Peyer's patch (tissue), 4 donors: ENCODE data around the gene SPANXN4. TPM values are rescaled to one million over a fixed set of nuclear protein-coding genes. Genes with fewer than 3 reads are reported as not detected.

Source experiments
- DNase-seq, 3 donors: peaks; one replicate each; pipeline ENCODE4 v3.0.0-alpha.2; 2017 to 2019
- H3K27ac ChIP-seq, 4 donors: fragments of 200-600 bp; sonication (generic); one replicate each; pipeline ENCODE4 v1.5.1; 2016 to 2019
- H3K27me3 ChIP-seq, 2 donors: fragments of 200-600 bp; sonication (generic); one replicate each; pipeline ENCODE4 v1.5.1; 2019
- H3K36me3 ChIP-seq, 3 donors: fragments of 200-600 bp; sonication (generic); one replicate each; pipeline ENCODE4 v1.5.1; 2016 to 2019
- H3K4me1 ChIP-seq, 4 donors: fragments of 200-600 bp; sonication (generic); one replicate each; pipeline ENCODE4 v1.5.1; 2016 to 2019
- H3K4me3 ChIP-seq, 4 donors: fragments of 200-600 bp; sonication (generic); 1 replicate in 3 of 4; 2 replicates in 1 of 4; pipeline ENCODE4 v1.5.1; 2016 to 2019; ENCODE audit warnings: mild to moderate bottlenecking in 1 of 4
- H3K9me3 ChIP-seq, 4 donors: fragments of 200-600 bp; sonication (generic); one replicate each; pipeline ENCODE4 v1.5.1; 2016 to 2019; ENCODE audit warnings: mild to moderate bottlenecking in 1 of 4
- POLR2A ChIP-seq, 2 donors: fragments of 450-650 bp; IDR thresholded peaks; one replicate each; pipeline ENCODE4 v1.5.1; 2017; ENCODE audit warnings: antibody characterized with exemption in 2 of 2, mild to moderate bottlenecking in 2 of 2, moderate library complexity in 2 of 2
- total RNA-seq, 4 donors: library from RNA; depleted of rRNA; stranded (reverse); fragments of >200 nt; gene quantifications; one replicate each; pipeline ENCODE4 v1.1.0, GENCODE V29; 2016
- TF ChIP-seq, protein P1 (sequence below), 6 experiments: fragments of 450-650 bp in 4 of 6; fragments of 200-600 bp in 2 of 6; sonication (generic) in 1 of 6; IDR thresholded peaks; one replicate each; pipeline ENCODE4 v1.5.1; 2017 to 2019; ENCODE audit warnings: antibody characterized with exemption in 6 of 6, mild to moderate bottlenecking in 3 of 6, moderate library complexity in 1 of 6

SPANXN4 gene
- total RNA-seq, 4 donors from 2014 or later: not detected

DNA sequence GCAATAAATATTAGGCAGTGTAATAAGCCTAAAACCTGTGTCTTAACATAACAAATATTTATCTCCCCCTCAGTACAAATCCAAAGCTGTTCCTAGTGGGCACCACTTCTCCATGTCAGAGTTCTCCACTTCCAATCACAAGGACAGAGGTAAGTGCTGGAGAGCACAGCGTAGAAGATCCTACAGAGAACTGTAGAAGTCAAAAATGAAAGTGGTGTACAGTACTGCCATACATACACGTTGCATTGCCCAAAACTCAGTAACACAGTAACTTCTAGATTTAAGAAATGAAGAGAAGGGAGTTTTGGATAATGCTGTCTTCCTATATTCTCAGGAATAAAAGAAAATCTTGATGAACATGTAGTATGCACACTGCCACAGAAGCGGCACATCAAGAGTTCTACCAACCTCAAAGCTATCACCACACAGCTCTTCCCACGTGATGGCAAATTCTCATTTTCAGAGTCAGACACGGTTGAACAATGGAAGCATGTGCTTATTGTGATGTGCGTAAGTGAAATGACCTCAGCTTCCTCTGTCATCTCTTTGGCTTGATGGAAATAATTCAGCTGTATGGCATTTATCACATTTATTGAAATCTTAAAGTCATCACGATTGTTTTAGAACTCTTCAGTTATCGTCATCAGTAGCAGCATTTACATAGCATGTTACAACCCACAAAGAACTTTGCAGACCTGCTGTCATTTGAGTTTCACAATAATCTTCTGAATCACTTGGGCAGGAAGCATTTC, 27.1 kb upstream of the SPANXN4 start:
- TF ChIP-seq, protein P1, sequence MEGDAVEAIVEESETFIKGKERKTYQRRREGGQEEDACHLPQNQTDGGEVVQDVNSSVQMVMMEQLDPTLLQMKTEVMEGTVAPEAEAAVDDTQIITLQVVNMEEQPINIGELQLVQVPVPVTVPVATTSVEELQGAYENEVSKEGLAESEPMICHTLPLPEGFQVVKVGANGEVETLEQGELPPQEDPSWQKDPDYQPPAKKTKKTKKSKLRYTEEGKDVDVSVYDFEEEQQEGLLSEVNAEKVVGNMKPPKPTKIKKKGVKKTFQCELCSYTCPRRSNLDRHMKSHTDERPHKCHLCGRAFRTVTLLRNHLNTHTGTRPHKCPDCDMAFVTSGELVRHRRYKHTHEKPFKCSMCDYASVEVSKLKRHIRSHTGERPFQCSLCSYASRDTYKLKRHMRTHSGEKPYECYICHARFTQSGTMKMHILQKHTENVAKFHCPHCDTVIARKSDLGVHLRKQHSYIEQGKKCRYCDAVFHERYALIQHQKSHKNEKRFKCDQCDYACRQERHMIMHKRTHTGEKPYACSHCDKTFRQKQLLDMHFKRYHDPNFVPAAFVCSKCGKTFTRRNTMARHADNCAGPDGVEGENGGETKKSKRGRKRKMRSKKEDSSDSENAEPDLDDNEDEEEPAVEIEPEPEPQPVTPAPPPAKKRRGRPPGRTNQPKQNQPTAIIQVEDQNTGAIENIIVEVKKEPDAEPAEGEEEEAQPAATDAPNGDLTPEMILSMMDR (IDR thresholded peaks at IDR 0.05): no peak
- TF ChIP-seq POLR2A (IDR thresholded peaks at IDR 0.05): no peak
- no peak overlapping the region for H3K4me3 ChIP-seq
- no peak for DNase-seq
- no peak overlapping the region for H3K27ac ChIP-seq
- H3K4me1 ChIP-seq: no peaks in the 10 kb centered on the region
- H3K27me3 ChIP-seq: no peaks in the 10 kb centered on the region
- H3K9me3 ChIP-seq: no peaks in the 10 kb centered on the region
- no peaks in the 10 kb centered on the region for H3K36me3 ChIP-seq

DNA sequence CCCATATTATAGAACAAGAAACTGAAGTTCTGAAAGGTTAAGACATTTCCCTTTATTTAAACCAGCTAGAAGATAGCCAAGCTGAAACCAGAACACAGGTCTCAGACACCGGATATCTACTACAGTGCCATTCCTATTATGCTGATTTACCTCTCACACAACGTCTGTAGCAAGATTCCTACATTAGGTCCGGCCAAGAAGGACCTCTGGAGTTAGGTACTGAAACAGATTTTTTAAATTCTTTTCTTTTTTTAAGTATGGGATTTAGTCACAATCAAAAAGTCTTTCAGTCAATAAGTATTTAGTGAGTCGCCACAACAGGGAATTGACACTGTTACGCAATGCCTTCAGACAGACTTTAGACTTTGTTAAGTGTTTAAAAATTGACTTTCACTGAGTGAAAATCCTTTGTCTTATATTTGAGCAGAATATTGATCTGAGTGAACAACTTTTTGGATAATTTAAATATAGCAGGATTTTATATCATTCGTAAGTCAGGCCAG, 26.5 kb upstream of the SPANXN4 start:
- Histone ChIP-seq H3K27me3 (no peaks in the 10 kb centered on the region), H3K9me3 (no peaks in the 10 kb centered on the region), H3K4me3 (no peak overlapping the region), H3K36me3 (no peaks in the 10 kb centered on the region), H3K27ac (no peak overlapping the region), H3K4me1 (no peaks in the 10 kb centered on the region)
- no peak for DNase-seq
- TF ChIP-seq, protein P1 (IDR thresholded peaks at IDR 0.05): no peak
- no peak for TF ChIP-seq POLR2A (IDR thresholded peaks at IDR 0.05)

GRCh38 chrX:143002206-143002605, 23.5 kb upstream of the SPANXN4 start:
- Histone ChIP-seq H3K36me3 (no peaks in the 10 kb centered on the region), H3K27me3 (no peaks in the 10 kb centered on the region), H3K9me3 (no peaks in the 10 kb centered on the region), H3K27ac (no peak overlapping the region), H3K4me1 (no peaks in the 10 kb centered on the region), H3K4me3 (no peak overlapping the region)
- no peak for DNase-seq
- TF ChIP-seq POLR2A (IDR thresholded peaks at IDR 0.05): no peak
- TF ChIP-seq, protein P1 (IDR thresholded peaks at IDR 0.05): no peak

DNA sequence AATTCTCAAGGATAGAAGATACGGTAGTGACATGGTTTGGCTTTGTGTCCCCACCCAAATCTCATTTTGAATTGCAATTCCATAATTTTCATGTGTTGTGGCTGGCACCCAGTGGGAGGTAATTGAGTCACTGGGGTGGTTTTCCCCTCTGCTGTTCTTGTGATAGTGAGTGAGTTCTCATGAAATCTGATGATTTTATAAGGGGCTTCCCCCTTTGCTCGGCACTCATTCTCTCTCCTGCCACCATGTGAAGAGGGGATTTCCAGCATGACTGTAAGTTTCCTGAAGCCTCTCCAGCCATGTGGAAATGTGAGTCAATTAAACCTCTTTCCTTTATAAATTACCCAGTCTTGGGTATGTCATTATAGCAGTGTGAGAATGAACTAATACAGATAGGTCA, 8.5 kb upstream of the SPANXN4 start:
- TF ChIP-seq, protein P1 (IDR thresholded peaks at IDR 0.05): no peak
- no peak for TF ChIP-seq POLR2A (IDR thresholded peaks at IDR 0.05)
- Histone ChIP-seq H3K4me3 (no peak overlapping the region), H3K9me3 (no peaks in the 10 kb centered on the region), H3K4me1 (no peaks in the 10 kb centered on the region), H3K36me3 (no peaks in the 10 kb centered on the region), H3K27ac (no peak overlapping the region), H3K27me3 (no peaks in the 10 kb centered on the region)
- no peak for DNase-seq

DNA sequence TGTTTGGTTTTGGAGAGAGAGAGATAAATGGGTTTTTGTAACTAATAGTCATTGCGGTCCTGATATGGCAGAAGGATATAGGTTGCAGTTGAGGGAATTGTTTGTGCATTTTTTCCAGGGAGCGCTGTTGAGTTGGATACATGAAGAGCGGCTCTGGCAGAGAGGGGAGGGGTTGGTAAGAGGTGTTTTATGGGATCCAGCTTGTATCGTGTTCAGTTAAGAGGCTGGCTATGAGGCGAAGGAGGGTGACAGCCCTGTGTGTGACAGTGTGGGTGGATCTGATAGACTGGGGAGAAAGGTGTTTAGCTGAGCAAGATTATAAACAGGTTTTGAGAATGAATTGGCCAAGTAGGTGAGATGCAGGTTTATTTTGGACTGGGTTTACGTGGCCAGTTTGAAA, 1.5 kb downstream of the SPANXN4 start:
- no peak overlapping the region for H3K27ac ChIP-seq
- H3K27me3 ChIP-seq: no peaks in the 10 kb centered on the region
- TF ChIP-seq POLR2A (IDR thresholded peaks at IDR 0.05): no peak
- H3K36me3 ChIP-seq: no peaks in the 10 kb centered on the region
- H3K4me1 ChIP-seq: no peaks in the 10 kb centered on the region
- H3K4me3 ChIP-seq: no peak overlapping the region
- no peak for DNase-seq
- H3K9me3 ChIP-seq: no peaks in the 10 kb centered on the region

GRCh38 chrX:143047511-143047910, 21.8 kb downstream of the SPANXN4 start:
- Histone ChIP-seq H3K4me3 (no peak overlapping the region), H3K4me1 (no peaks in the 10 kb centered on the region), H3K9me3 (no peaks in the 10 kb centered on the region), H3K27me3 (no peaks in the 10 kb centered on the region), H3K36me3 (no peaks in the 10 kb centered on the region), H3K27ac (no peak overlapping the region)
- TF ChIP-seq, protein P1 (IDR thresholded peaks at IDR 0.05): no peak
- no peak for TF ChIP-seq POLR2A (IDR thresholded peaks at IDR 0.05)
- DNase-seq: no peak
